B cell (primary cell): ENCODE results near the gene DYRK3. TPM values are rescaled to one million over a fixed set of nuclear protein-coding genes. Genes with fewer than 3 reads are reported as not detected.

ENCODE experiments used
- ATAC-seq: fragments of 200-7000 bp; cut with Tn5 transposase; one replicate; pipeline ENCODE4 v1.10.0; 2021; ENCODE audit warnings: low read depth, mild to moderate bottlenecking, moderate number of reproducible peaks, moderate library complexity
- CTCF ChIA-PET: fragments of 350-600 bp; sonication (Branson Sonifier 250); formaldehyde crosslinking; loops from one replicate; lab custom pipeline; 2021; ENCODE audit warnings: antibody characterized with exemption, inconsistent platforms; lab: Charles Lee
- POLR2A ChIA-PET: fragments of 350-600 bp; sonication (Branson Sonifier 250); formaldehyde crosslinking; loops from one replicate; lab custom pipeline; 2021; ENCODE audit warnings: antibody characterized with exemption; lab: Charles Lee
- DNase-seq: peaks from one replicate; pipeline ENCODE4 v3.0.0; 2013
- H2AFZ ChIP-seq: 2 replicates; pipeline ENCODE4 v1.6.1; 2012; ENCODE audit warnings: mild to moderate bottlenecking, low read depth, low read length; ENCODE audit not compliant: insufficient read depth, poor library complexity, severe bottlenecking
- H3K27ac ChIP-seq, 2 donors: 1 replicate in 1 of 2; 2 replicates in 1 of 2; pipeline ENCODE4 v1.5.1; 2012 to 2013; ENCODE audit warnings: low read length in 2 of 2, mild to moderate bottlenecking in 2 of 2, moderate library complexity in 1 of 2
- H3K27me3 ChIP-seq, 4 experiments: fragments of 200-600 bp in 1 of 4; sonication (generic) in 1 of 4; replicated peaks in 1 of 4; 1 replicate in 2 of 4; 2 replicates in 2 of 4; pipeline versions ENCODE4 v1.6.1 to v1.7.0; 2013 to 2016; ENCODE audit warnings: low read length in 3 of 4, mild to moderate bottlenecking in 2 of 4, mixed read lengths in 1 of 4, moderate library complexity in 1 of 4; ENCODE audit not compliant: insufficient read depth in 4 of 4, control insufficient read depth in 3 of 4; ENCODE audit errors: control extremely low read depth in 1 of 4
- H3K36me3 ChIP-seq, 2 experiments: replicated peaks in 1 of 2; 1 replicate in 1 of 2; 2 replicates in 1 of 2; pipeline versions ENCODE4 v1.6.1 to v1.7.1; 2013; ENCODE audit warnings: low read length in 1 of 2; ENCODE audit not compliant: insufficient read depth in 2 of 2, control insufficient read depth in 1 of 2; ENCODE audit errors: control extremely low read depth in 1 of 2, extremely low read depth in 1 of 2
- H3K4me1 ChIP-seq, 2 donors: fragments of 200-600 bp in 1 of 2; sonication (generic) in 1 of 2; 1 replicate in 1 of 2; 2 replicates in 1 of 2; pipeline versions ENCODE4 v1.5.1 to v1.6.1; 2013 to 2017; ENCODE audit warnings: low read length in 2 of 2; ENCODE audit not compliant: control insufficient read depth in 2 of 2, insufficient read depth in 2 of 2
- H3K4me2 ChIP-seq: replicated peaks from 2 replicates; pipeline ENCODE3; 2012; ENCODE audit warnings: mild to moderate bottlenecking, low read depth, low read length; ENCODE audit not compliant: poor library complexity, severe bottlenecking
- H3K4me3 ChIP-seq, 5 experiments: fragments of 200-600 bp in 1 of 5; sonication (generic) in 1 of 5; 1 replicate in 3 of 5; 2 replicates in 2 of 5; pipeline versions ENCODE4 v1.5.1 to v1.7.0; 2011 to 2016; ENCODE audit warnings: low read length in 4 of 5, mild to moderate bottlenecking in 4 of 5, low read depth in 2 of 5, control low read depth in 1 of 5, moderate library complexity in 1 of 5; ENCODE audit not compliant: insufficient read depth in 1 of 5; ENCODE audit errors: control extremely low read depth in 1 of 5, extremely low read depth in 1 of 5
- H3K79me2 ChIP-seq: fragments of 200-600 bp; sonication (generic); one replicate; pipeline ENCODE4 v1.6.0; 2016; ENCODE audit warnings: low read length; ENCODE audit not compliant: control insufficient read depth, insufficient read depth
- H3K9ac ChIP-seq: fragments of 200-600 bp; sonication (generic); 2 replicates; pipeline ENCODE4 v1.6.1; 2017; ENCODE audit warnings: mild to moderate bottlenecking, low read length, moderate library complexity
- H3K9me3 ChIP-seq, 3 donors: one replicate each; pipeline versions ENCODE4 v1.6.1 to v1.7.1; 2013; ENCODE audit warnings: low read length in 2 of 3; ENCODE audit not compliant: control insufficient read depth in 2 of 3, insufficient read depth in 1 of 3; ENCODE audit errors: control extremely low read depth in 1 of 3
- H4K20me1 ChIP-seq: 2 replicates; pipeline ENCODE4 v1.6.0; 2012; ENCODE audit warnings: mild to moderate bottlenecking, low read length; ENCODE audit not compliant: insufficient read depth, control insufficient read depth, poor library complexity, severe bottlenecking
- H3K27ac Mint-ChIP-seq: one replicate; pipeline ENCODE4 v1.8.0; 2021; ENCODE audit warnings: mixed read lengths
- H3K27me3 Mint-ChIP-seq: one replicate; pipeline ENCODE4 v1.8.0; 2021; ENCODE audit warnings: mixed read lengths
- H3K4me1 Mint-ChIP-seq: one replicate; pipeline ENCODE4 v1.8.0; 2021; ENCODE audit warnings: mixed read lengths
- H3K4me3 Mint-ChIP-seq: one replicate; pipeline ENCODE4 v1.8.0; 2021; ENCODE audit warnings: mixed read lengths
- H3K9me3 Mint-ChIP-seq: one replicate; pipeline ENCODE4 v1.8.0; 2022; ENCODE audit warnings: mixed read lengths; ENCODE audit not compliant: insufficient read depth
- CTCF ChIP-seq: fragments of 200-600 bp; IDR thresholded peaks from one replicate; pipeline ENCODE4 v1.8.0; 2022; ENCODE audit warnings: antibody characterized with exemption, mild to moderate bottlenecking
- EZH2 ChIP-seq: IDR thresholded peaks from 2 replicates; pipeline ENCODE4 v1.6.1; 2012; ENCODE audit warnings: borderline replicate concordance, low read depth, mild to moderate bottlenecking, moderate library complexity, low read length; ENCODE audit not compliant: insufficient read depth, poor library complexity, severe bottlenecking
- WGBS: methylation state at CpG from one replicate; pipeline ENCODE4 v1.1.5; 2013; ENCODE audit warnings: missing lambda C conversion rate; ENCODE audit not compliant: insufficient coverage; 5-methylcytosine and 5-hydroxymethylcytosine counted together
- intact Hi-C: fragments of 100-400 bp; cut with micrococcal nuclease; formaldehyde crosslinking; loops from one replicate; pipeline ENCODE4 v1.10.0; 2022
- polyA plus RNA-seq: library from polyadenylated mRNA; depleted of rRNA; stranded (reverse); fragments of >200 nt; gene quantifications from 2 replicates; pipeline ENCODE4 v1.2.3, GENCODE V29; 2012
- total RNA-seq, 2 donors: library from RNA; stranded (reverse); fragments of 120-200 nt in 1 of 2; gene quantifications; 1 replicate in 1 of 2; 2 replicates in 1 of 2; pipeline versions ENCODE4 v1.2.3 to v1.2.4, GENCODE V29; 2013 to 2022

Gene DYRK3
- total and polyA plus RNA-seq, 2 donors (not counting 1 experiment from before 2014, with no cell fraction given): 0.30 TPM; not detected in 1

GRCh38 chr1:206591696-206592095 is 43.6 kb upstream of the DYRK3 start:
- Histone ChIP-seq H3K4me1 (no peaks in the 10 kb centered on the region), H3K9ac (no peak overlapping the region), H4K20me1 (peaks cover 19% of the 10 kb centered on the region), H3K79me2 (no peaks in the 10 kb centered on the region), H3K4me3 (no peak overlapping the region), H3K9me3 (no peaks in the 10 kb centered on the region), H3K27ac (no peak overlapping the region), H3K27me3 (no peaks in the 10 kb centered on the region), H3K4me2 (no peak overlapping the region), H3K36me3 (peaks cover 0 to 89% of the 10 kb centered on the region in 2 experiments), H2AFZ (no peak overlapping the region)
- intact Hi-C loops: no loop called here
- 98% methylated on average over 5 of the region's 9 CpGs for WGBS
- Mint-ChIP-seq H3K27me3 (no peaks in the 10 kb centered on the region), H3K4me3 (no peak overlapping the region), H3K9me3 (no peaks in the 10 kb centered on the region), H3K27ac (peak overlapping the region; percentile 22), H3K4me1 (peaks cover 7% of the 10 kb centered on the region)
- ATAC-seq (no peak), DNase-seq (no peak)
- TF ChIP-seq EZH2 (no peak), CTCF (no peak)
- CTCF ChIA-PET: interaction anchor here (0.7 to 5.2 kb wide), 12 partner anchors 8 to 392 kb away, joined by 3 to 26 read pairs (median 6); no protein-coding TSS in a partner anchor
- POLR2A ChIA-PET: no interaction called here

- Histone ChIP-seq H3K9me3 (no peaks in the 10 kb centered on the region), H3K4me2 (no peak overlapping the region), H2AFZ (no peak overlapping the region), H3K4me1 (no peaks in the 10 kb centered on the region), H4K20me1 (peaks cover 5% of the 10 kb centered on the region), H3K79me2 (no peaks in the 10 kb centered on the region), H3K36me3 (peaks cover 0 to 81% of the 10 kb centered on the region in 2 experiments), H3K9ac (no peak overlapping the region), H3K4me3 (no peak overlapping the region), H3K27me3 (no peaks in the 10 kb centered on the region), H3K27ac (no peak overlapping the region)
- intact Hi-C loops: no loop called here
- H3K4me3 Mint-ChIP-seq: no peak overlapping the region
- ChIA-PET CTCF (interaction anchor here (0.7 to 5.2 kb wide), 10 partner anchors 16 to 478 kb away, joined by 3 to 26 read pairs (median 4); partner anchors contain the start of gene EIF2D), POLR2A (no interaction called here)
- DNase-seq (no peak), ATAC-seq (no peak)
- H3K27me3 Mint-ChIP-seq: no peaks in the 10 kb centered on the region
- H3K27ac Mint-ChIP-seq: no peak overlapping the region
- no peaks in the 10 kb centered on the region for H3K9me3 Mint-ChIP-seq
- 100% methylated on average over 6 of the region's 7 CpGs for WGBS
- TF ChIP-seq CTCF: no peak
- no peak for TF ChIP-seq EZH2
- H3K4me1 Mint-ChIP-seq: peaks cover 7% of the 10 kb centered on the region
Observed at GRCh38 chr1:206593351-206593925, 41.9 kb upstream of the DYRK3 start.
